ENCODE data around the gene NAB1.

DNA sequence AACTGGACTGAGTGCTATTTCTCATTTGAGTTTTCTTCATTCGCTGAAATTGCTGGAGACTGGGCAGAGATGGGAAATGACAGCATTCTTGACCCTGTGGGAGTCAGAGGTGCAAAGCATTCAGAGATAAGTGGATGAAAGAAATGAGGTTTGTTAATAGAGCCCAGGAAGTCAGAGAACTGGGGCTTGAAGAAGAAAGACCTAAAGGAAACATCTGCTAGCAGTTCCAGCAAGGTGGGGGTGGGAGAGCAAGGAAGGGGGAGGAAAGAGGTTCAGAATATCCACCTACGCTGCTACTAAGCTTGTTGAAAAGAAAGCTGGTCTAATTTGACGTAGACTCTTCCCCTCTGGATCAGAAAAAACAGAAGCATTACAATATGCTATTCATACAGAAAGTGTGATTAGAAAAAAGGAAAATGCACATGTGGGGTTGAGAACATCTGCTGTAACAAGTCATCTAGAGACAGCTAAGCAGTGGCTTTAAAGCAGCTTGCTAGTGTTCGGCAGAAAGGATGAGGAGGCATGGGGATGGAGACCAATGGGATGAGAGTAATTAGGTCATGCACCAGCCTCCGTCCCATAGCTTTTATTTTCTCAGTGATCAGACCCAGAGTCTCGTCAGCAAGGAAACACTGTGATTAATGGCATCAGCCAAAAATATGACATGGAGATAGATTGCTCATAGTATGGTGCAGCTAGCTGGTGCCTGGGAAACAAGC, 29.7 kb downstream of the NAB1 start:
- TF ChIP-seq, protein P1, sequence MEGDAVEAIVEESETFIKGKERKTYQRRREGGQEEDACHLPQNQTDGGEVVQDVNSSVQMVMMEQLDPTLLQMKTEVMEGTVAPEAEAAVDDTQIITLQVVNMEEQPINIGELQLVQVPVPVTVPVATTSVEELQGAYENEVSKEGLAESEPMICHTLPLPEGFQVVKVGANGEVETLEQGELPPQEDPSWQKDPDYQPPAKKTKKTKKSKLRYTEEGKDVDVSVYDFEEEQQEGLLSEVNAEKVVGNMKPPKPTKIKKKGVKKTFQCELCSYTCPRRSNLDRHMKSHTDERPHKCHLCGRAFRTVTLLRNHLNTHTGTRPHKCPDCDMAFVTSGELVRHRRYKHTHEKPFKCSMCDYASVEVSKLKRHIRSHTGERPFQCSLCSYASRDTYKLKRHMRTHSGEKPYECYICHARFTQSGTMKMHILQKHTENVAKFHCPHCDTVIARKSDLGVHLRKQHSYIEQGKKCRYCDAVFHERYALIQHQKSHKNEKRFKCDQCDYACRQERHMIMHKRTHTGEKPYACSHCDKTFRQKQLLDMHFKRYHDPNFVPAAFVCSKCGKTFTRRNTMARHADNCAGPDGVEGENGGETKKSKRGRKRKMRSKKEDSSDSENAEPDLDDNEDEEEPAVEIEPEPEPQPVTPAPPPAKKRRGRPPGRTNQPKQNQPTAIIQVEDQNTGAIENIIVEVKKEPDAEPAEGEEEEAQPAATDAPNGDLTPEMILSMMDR (IDR thresholded peaks at IDR 0.05) = no peak
- no peak for TF ChIP-seq POLR2A (IDR thresholded peaks at IDR 0.05)

Data from right lobe of liver (tissue), 4 donors.